Astrocyte (in vitro differentiated cells and primary cell): ENCODE results near the gene PTCRA. TPM values are rescaled to one million over a fixed set of nuclear protein-coding genes. Genes with fewer than 3 reads are reported as not detected.

Source experiments
- DNase-seq: peaks from one replicate; pipeline ENCODE4 v3.0.0-alpha.2; 2010; ENCODE audit warnings: low read depth
- FAIRE-seq: peaks from 2 replicates; lab custom pipeline; 2011; peaks lifted over from hg19 to GRCh38; lab: Jason Lieb, UNC
- H2AFZ ChIP-seq: 2 replicates; pipeline ENCODE4 v1.6.0; 2012; ENCODE audit warnings: low read depth, low read length, inconsistent platforms
- H3K27ac ChIP-seq: 2 replicates; pipeline ENCODE4 v1.5.1; 2011; ENCODE audit warnings: low read depth, low read length, inconsistent platforms
- H3K27me3 ChIP-seq: 2 replicates; pipeline ENCODE4 v1.6.0; 2011; ENCODE audit warnings: low read length, inconsistent platforms; ENCODE audit not compliant: insufficient read depth
- H3K36me3 ChIP-seq: 2 replicates; pipeline ENCODE4 v1.5.1; 2011; ENCODE audit warnings: low read length, inconsistent platforms; ENCODE audit not compliant: insufficient read depth
- H3K4me1 ChIP-seq: 2 replicates; pipeline ENCODE4 v1.5.1; 2011; ENCODE audit warnings: low read length, inconsistent platforms; ENCODE audit not compliant: insufficient read depth
- H3K4me2 ChIP-seq: 2 replicates; pipeline ENCODE4 v1.6.0; 2012; ENCODE audit warnings: low read length, inconsistent platforms
- H3K4me3 ChIP-seq: 2 replicates; pipeline ENCODE4 v1.5.1; 2011; ENCODE audit warnings: low read depth, mild to moderate bottlenecking, low read length, inconsistent platforms; ENCODE audit not compliant: insufficient read depth
- H3K79me2 ChIP-seq: 2 replicates; pipeline ENCODE4 v1.6.0; 2012; ENCODE audit warnings: mild to moderate bottlenecking, low read length, inconsistent platforms; ENCODE audit not compliant: insufficient read depth
- H3K9ac ChIP-seq: 2 replicates; pipeline ENCODE4 v1.6.0; 2012; ENCODE audit warnings: mild to moderate bottlenecking, low read length, inconsistent platforms
- H3K9me3 ChIP-seq: 2 replicates; pipeline ENCODE4 v1.5.1; 2012; ENCODE audit warnings: low read depth, mild to moderate bottlenecking, low read length, inconsistent platforms; ENCODE audit not compliant: insufficient read depth
- H4K20me1 ChIP-seq: 2 replicates; pipeline ENCODE4 v1.6.0; 2012; ENCODE audit warnings: low read length, inconsistent platforms; ENCODE audit not compliant: insufficient read depth
- H3K27ac Mint-ChIP-seq: one replicate; pipeline ENCODE4 v1.8.0; 2021; ENCODE audit warnings: mild to moderate bottlenecking, mixed read lengths; ENCODE audit not compliant: unreplicated experiment
- H3K27me3 Mint-ChIP-seq: one replicate; pipeline ENCODE4 v1.8.0; 2021; ENCODE audit warnings: low read depth, mixed read lengths; ENCODE audit not compliant: unreplicated experiment
- H3K36me3 Mint-ChIP-seq: one replicate; pipeline ENCODE4 v1.8.0; 2021; ENCODE audit warnings: low read depth, mixed read lengths; ENCODE audit not compliant: unreplicated experiment
- H3K4me1 Mint-ChIP-seq: one replicate; pipeline ENCODE4 v1.8.0; 2021; ENCODE audit warnings: low read depth, mixed read lengths; ENCODE audit not compliant: unreplicated experiment
- H3K4me3 Mint-ChIP-seq: one replicate; pipeline ENCODE4 v1.8.0; 2021; ENCODE audit warnings: mild to moderate bottlenecking, moderate library complexity, mixed read lengths; ENCODE audit not compliant: unreplicated experiment
- H3K9me3 Mint-ChIP-seq: one replicate; pipeline ENCODE4 v1.8.0; 2021; ENCODE audit warnings: mild to moderate bottlenecking, mixed read lengths; ENCODE audit not compliant: unreplicated experiment
- EZH2 ChIP-seq: IDR thresholded peaks from 2 replicates; pipeline ENCODE4 v1.6.1; 2012; ENCODE audit warnings: mild to moderate bottlenecking, low read length, inconsistent platforms; ENCODE audit not compliant: insufficient read depth
- total RNA-seq: library from RNA; stranded (reverse); gene quantifications from 2 replicates; pipeline ENCODE4 v1.2.1, GENCODE V29; 2021
- TF ChIP-seq, protein P1 (sequence below): IDR thresholded peaks from 2 replicates; pipeline ENCODE4 v1.5.1; 2011; ENCODE audit warnings: low read depth, mild to moderate bottlenecking, inconsistent platforms, low read length, moderate library complexity; ENCODE audit not compliant: insufficient read depth

Gene PTCRA
- total RNA-seq, 1 donor from 2014 or later = not detected

DNA sequence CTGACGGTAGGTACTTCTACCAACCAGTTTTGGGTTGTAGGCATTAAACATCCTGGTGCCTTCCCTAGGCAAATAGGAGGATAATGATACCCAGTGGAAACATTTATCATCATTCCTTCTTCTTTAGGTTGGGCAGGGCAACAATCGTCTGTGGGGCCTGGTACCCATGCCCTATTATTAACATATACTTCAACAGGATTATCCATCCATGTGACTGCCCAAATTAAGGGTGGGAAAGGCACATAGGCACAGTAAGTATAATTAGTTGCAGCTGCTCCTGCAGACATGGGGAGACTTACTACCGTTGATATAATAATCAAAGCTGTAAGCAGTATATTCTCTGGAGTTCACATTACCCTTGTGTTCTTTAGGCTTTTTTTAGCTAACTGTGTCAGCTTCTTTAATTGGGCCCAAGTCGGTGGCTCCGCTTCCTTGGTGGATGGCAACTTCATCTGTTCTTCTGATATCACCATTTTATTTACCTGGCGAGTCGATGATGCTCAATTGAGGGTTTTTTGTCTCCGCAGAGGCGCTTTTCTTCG lies 19.6 kb upstream of the PTCRA start:
- peaks cover 6% of the 10 kb centered on the region for H3K4me1 Mint-ChIP-seq
- no peak for FAIRE-seq

DNA sequence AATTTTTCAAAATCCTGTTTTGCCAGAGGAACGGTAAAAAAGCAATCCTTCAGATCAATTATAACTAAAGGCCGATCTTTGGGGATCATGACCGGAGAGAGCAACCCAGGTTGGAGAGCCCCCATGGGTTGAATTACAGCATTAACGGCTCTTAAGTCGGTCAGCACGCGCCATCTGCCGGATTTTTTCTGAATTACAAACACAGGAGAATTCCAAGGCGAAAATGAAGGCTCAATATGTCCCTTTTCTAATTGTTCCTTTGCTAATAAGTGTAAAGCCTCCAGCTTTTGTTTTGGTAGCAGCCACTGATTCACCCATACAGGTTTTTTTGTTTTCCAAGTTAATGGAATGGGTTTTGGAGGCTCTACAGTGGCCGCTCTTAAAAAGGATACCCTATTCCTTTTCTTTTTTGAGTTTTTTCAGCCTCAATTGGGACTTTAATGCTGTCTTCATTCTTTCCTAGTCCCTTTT lies 16.9 kb upstream of the PTCRA start:
- Histone ChIP-seq H3K9ac (no peak overlapping the region), H3K79me2 (no peaks in the 10 kb centered on the region), H3K36me3 (no peaks in the 10 kb centered on the region), H3K9me3 (no peaks in the 10 kb centered on the region), H3K4me3 (no peak overlapping the region), H3K4me2 (peak overlapping the region; percentile 31), H3K27ac (no peak overlapping the region), H3K4me1 (no peaks in the 10 kb centered on the region), H3K27me3 (no peaks in the 10 kb centered on the region), H2AFZ (no peak overlapping the region), H4K20me1 (no peaks in the 10 kb centered on the region)
- no peak overlapping the region for H3K27ac Mint-ChIP-seq
- H3K4me1 Mint-ChIP-seq = peaks cover 1% of the 10 kb centered on the region
- H3K4me3 Mint-ChIP-seq = peak overlapping the region; percentile 69
- no peaks in the 10 kb centered on the region for H3K36me3 Mint-ChIP-seq
- no peaks in the 10 kb centered on the region for H3K9me3 Mint-ChIP-seq
- DNase-seq (peak; percentile 32), FAIRE-seq (no peak)
- no peak for TF ChIP-seq EZH2
- TF ChIP-seq, protein P1, sequence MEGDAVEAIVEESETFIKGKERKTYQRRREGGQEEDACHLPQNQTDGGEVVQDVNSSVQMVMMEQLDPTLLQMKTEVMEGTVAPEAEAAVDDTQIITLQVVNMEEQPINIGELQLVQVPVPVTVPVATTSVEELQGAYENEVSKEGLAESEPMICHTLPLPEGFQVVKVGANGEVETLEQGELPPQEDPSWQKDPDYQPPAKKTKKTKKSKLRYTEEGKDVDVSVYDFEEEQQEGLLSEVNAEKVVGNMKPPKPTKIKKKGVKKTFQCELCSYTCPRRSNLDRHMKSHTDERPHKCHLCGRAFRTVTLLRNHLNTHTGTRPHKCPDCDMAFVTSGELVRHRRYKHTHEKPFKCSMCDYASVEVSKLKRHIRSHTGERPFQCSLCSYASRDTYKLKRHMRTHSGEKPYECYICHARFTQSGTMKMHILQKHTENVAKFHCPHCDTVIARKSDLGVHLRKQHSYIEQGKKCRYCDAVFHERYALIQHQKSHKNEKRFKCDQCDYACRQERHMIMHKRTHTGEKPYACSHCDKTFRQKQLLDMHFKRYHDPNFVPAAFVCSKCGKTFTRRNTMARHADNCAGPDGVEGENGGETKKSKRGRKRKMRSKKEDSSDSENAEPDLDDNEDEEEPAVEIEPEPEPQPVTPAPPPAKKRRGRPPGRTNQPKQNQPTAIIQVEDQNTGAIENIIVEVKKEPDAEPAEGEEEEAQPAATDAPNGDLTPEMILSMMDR = peak; percentile 66
- no peaks in the 10 kb centered on the region for H3K27me3 Mint-ChIP-seq

More for the DNA sequence above, 19.6 kb upstream of the PTCRA start:
- Mint-ChIP-seq H3K4me3 (no peak overlapping the region), H3K9me3 (no peaks in the 10 kb centered on the region), H3K27ac (no peak overlapping the region), H3K27me3 (no peaks in the 10 kb centered on the region), H3K36me3 (no peaks in the 10 kb centered on the region)
- H3K4me2 ChIP-seq = no peak overlapping the region
- H3K27me3 ChIP-seq = no peaks in the 10 kb centered on the region
- H3K4me1 ChIP-seq = peaks cover 2% of the 10 kb centered on the region
- H3K9ac ChIP-seq = no peak overlapping the region
- TF ChIP-seq, protein P1 = no peak
- TF ChIP-seq EZH2 = no peak
- H3K4me3 ChIP-seq = no peak overlapping the region
- no peaks in the 10 kb centered on the region for H3K36me3 ChIP-seq
- no peaks in the 10 kb centered on the region for H3K79me2 ChIP-seq
- H3K27ac ChIP-seq = no peak overlapping the region
- DNase-seq = no peak
- H3K9me3 ChIP-seq = no peaks in the 10 kb centered on the region
- H2AFZ ChIP-seq = no peak overlapping the region
- H4K20me1 ChIP-seq = no peaks in the 10 kb centered on the region

DNA sequence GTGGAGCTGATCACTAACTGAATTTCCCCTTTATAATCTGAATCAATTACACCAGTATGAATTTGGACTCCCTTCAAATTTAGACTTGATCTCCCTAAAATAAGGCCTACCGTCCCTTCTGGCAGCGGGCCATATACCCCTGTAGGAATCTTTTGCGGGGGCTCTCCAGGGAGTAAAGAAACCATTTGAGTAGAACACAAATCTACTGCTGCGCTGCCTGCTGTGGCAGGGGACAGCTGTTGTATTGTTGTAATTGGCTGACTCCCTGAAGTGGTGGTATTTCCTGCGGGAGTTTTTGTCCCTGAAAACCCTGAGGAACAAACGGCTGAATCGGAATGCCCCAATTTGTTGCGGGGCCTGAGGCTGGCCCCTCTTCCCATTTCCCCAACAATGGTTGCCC lies 16.0 kb upstream of the PTCRA start:
- H3K4me1 Mint-ChIP-seq = no peaks in the 10 kb centered on the region
- Histone ChIP-seq H3K79me2 (no peaks in the 10 kb centered on the region), H3K9ac (no peak overlapping the region), H2AFZ (no peak overlapping the region), H3K27ac (no peak overlapping the region), H3K27me3 (no peaks in the 10 kb centered on the region), H3K4me3 (no peak overlapping the region), H3K4me1 (no peaks in the 10 kb centered on the region), H4K20me1 (no peaks in the 10 kb centered on the region), H3K36me3 (no peaks in the 10 kb centered on the region), H3K9me3 (no peaks in the 10 kb centered on the region), H3K4me2 (no peak overlapping the region)
- no peaks in the 10 kb centered on the region for H3K36me3 Mint-ChIP-seq
- DNase-seq = no peak
- H3K4me3 Mint-ChIP-seq = no peak overlapping the region
- no peak overlapping the region for H3K27ac Mint-ChIP-seq
- TF ChIP-seq, protein P1 = no peak
- TF ChIP-seq EZH2 = no peak
- FAIRE-seq = no peak
- no peaks in the 10 kb centered on the region for H3K9me3 Mint-ChIP-seq
- no peaks in the 10 kb centered on the region for H3K27me3 Mint-ChIP-seq
